ENCODE results near the gene GLRA1.

DNA sequence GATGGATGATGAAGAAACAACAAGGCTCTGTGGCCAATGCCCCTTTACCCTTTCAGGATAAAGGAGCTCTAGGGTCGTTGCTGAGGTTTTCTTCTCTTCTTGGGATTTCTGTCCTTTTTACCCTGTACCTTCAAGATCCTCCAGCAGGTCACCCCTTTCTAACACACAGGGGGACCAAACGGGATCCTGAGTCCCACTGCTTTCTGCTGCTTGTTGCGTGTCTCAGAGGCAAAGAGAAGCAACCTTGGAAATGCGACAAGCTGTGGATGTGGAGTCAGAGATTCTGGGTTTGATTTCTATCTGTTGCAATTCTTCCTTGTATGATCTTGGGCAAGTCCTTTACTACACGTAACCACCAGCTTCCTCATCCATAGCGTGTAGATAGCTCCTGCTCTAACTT, 20.5 kb downstream of the GLRA1 start:
- TF ChIP-seq, protein P1, sequence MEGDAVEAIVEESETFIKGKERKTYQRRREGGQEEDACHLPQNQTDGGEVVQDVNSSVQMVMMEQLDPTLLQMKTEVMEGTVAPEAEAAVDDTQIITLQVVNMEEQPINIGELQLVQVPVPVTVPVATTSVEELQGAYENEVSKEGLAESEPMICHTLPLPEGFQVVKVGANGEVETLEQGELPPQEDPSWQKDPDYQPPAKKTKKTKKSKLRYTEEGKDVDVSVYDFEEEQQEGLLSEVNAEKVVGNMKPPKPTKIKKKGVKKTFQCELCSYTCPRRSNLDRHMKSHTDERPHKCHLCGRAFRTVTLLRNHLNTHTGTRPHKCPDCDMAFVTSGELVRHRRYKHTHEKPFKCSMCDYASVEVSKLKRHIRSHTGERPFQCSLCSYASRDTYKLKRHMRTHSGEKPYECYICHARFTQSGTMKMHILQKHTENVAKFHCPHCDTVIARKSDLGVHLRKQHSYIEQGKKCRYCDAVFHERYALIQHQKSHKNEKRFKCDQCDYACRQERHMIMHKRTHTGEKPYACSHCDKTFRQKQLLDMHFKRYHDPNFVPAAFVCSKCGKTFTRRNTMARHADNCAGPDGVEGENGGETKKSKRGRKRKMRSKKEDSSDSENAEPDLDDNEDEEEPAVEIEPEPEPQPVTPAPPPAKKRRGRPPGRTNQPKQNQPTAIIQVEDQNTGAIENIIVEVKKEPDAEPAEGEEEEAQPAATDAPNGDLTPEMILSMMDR (IDR thresholded peaks at IDR 0.05), result no peak
- TF ChIP-seq POLR2A (IDR thresholded peaks at IDR 0.05) (no peak), POLR2AphosphoS5 (IDR thresholded peaks at IDR 0.05) (no peak)

Data from prostate gland (tissue), 2 donors.